Stomach (tissue), 9 donors: Measurements from ENCODE around the gene TBX6. TPM values are rescaled to one million over a fixed set of nuclear protein-coding genes. Genes with fewer than 3 reads are reported as not detected.
A peak's percentile ranks its signal among the peaks of the same experiment; 100 is the strongest.

ENCODE experiments used
- DNase-seq, 2 donors: peaks; one replicate each; pipeline versions ENCODE4 v3.0.0 to v3.0.0-alpha.2; 2013 to 2019
- H3K27ac ChIP-seq, 5 donors: fragments of 200-600 bp in 4 of 5; sonication (generic) in 4 of 5; one replicate each; pipeline ENCODE4 v1.5.1; 2013 to 2019; ENCODE audit warnings: mild to moderate bottlenecking in 1 of 5, moderate library complexity in 1 of 5
- H3K27me3 ChIP-seq, 3 donors: fragments of 200-600 bp; sonication (generic); one replicate each; pipeline ENCODE4 v1.5.1; 2017 to 2019; ENCODE audit warnings: mixed run types in 1 of 3
- H3K36me3 ChIP-seq, 4 donors: fragments of 200-600 bp; sonication (generic); 1 replicate in 3 of 4; 2 replicates in 1 of 4; pipeline ENCODE4 v1.5.1; 2016 to 2019
- H3K4me1 ChIP-seq, 4 donors: fragments of 200-600 bp; sonication (generic); one replicate each; pipeline ENCODE4 v1.5.1; 2016 to 2019
- H3K4me3 ChIP-seq, 4 donors: fragments of 200-600 bp; sonication (generic) in 3 of 4; one replicate each; pipeline ENCODE4 v1.5.1; 2016 to 2019; ENCODE audit warnings: mild to moderate bottlenecking in 1 of 4
- H3K9me3 ChIP-seq, 4 donors: fragments of 200-600 bp; sonication (generic); one replicate each; pipeline ENCODE4 v1.5.1; 2016 to 2019
- EP300 ChIP-seq: sonication (generic); formaldehyde crosslinking; IDR thresholded peaks from one replicate; pipeline ENCODE4 v1.6.1; 2017; ENCODE audit warnings: antibody characterized with exemption
- POLR2A ChIP-seq, 4 donors: fragments of 450-650 bp; IDR thresholded peaks; one replicate each; pipeline ENCODE4 v1.6.1; 2016; ENCODE audit warnings: antibody characterized with exemption in 4 of 4, control low read depth in 2 of 4, mild to moderate bottlenecking in 1 of 4, moderate library complexity in 1 of 4
- POLR2AphosphoS5 ChIP-seq, 3 donors: sonication (generic); formaldehyde crosslinking; IDR thresholded peaks; one replicate each; pipeline ENCODE4 v1.6.1; 2016; ENCODE audit warnings: antibody characterized with exemption in 3 of 3
- WGBS, 5 donors: extraction: QIAGEN DNeasy Blood & Tissue Kit in 3 of 5; methylation state at CpG; one replicate each; pipeline versions ENCODE4 v1.1.5 to v1.1.7; 2013 to 2018; 5-methylcytosine and 5-hydroxymethylcytosine counted together
- intact Hi-C: fragments of 100-400 bp; cut with DNase I; formaldehyde crosslinking; loops from one replicate; pipeline ENCODE4 v1.15.1; 2023; ENCODE audit warnings: low total_unique reads
- polyA plus RNA-seq, 3 donors: library from polyadenylated mRNA; stranded (reverse); fragments of 200-250 nt; gene quantifications; one replicate each; pipeline ENCODE4 v1.2.3, GENCODE V29; 2013
- total RNA-seq, 5 donors: library from RNA; depleted of rRNA; stranded (reverse); fragments of >200 nt; gene quantifications; one replicate each; pipeline versions ENCODE4 v1.1.0 to v1.2.3, GENCODE V29; 2014 to 2016
- TF ChIP-seq, protein P1 (sequence below), 7 experiments: fragments of 450-650 bp in 4 of 7; fragments of 200-600 bp in 3 of 7; sonication (generic) in 3 of 7; IDR thresholded peaks; one replicate each; pipeline ENCODE4 v1.5.1; 2016 to 2019; ENCODE audit warnings: antibody characterized with exemption in 7 of 7, control low read depth in 2 of 7, mild to moderate bottlenecking in 1 of 7
- donor health status: healthy with polysubstance abuse.
- donor health status: Bipolar disorder and iron deficiency.
- donor health status: healthy.

TBX6 gene
- total and polyA plus RNA-seq, 8 donors = 1.1 to 25.0 (median 2.5) TPM; not detected in 3

GRCh38 chr16:30063278-30063892 is 28.3 kb downstream of the TBX6 start:
- TF ChIP-seq POLR2A (IDR thresholded peaks at IDR 0.05) = no peak
- no peak for TF ChIP-seq POLR2AphosphoS5 (IDR thresholded peaks at IDR 0.05)
- no peak for TF ChIP-seq EP300
- TF ChIP-seq, protein P1, sequence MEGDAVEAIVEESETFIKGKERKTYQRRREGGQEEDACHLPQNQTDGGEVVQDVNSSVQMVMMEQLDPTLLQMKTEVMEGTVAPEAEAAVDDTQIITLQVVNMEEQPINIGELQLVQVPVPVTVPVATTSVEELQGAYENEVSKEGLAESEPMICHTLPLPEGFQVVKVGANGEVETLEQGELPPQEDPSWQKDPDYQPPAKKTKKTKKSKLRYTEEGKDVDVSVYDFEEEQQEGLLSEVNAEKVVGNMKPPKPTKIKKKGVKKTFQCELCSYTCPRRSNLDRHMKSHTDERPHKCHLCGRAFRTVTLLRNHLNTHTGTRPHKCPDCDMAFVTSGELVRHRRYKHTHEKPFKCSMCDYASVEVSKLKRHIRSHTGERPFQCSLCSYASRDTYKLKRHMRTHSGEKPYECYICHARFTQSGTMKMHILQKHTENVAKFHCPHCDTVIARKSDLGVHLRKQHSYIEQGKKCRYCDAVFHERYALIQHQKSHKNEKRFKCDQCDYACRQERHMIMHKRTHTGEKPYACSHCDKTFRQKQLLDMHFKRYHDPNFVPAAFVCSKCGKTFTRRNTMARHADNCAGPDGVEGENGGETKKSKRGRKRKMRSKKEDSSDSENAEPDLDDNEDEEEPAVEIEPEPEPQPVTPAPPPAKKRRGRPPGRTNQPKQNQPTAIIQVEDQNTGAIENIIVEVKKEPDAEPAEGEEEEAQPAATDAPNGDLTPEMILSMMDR (IDR thresholded peaks at IDR 0.05) = no peak
- intact Hi-C loops = no loop called here
- DNase-seq = no peak
- Histone ChIP-seq H3K27me3 (no peaks in the 10 kb centered on the region), H3K4me1 (peaks cover 30 to 52% (median 44%) of the 10 kb centered on the region in 4 donors), H3K36me3 (peaks cover 14 to 18% (median 17%) of the 10 kb centered on the region in 4 donors), H3K27ac (peak overlapping the region; percentile 92 to 100 (median 98)), H3K4me3 (peak overlapping the region; percentile 75 to 96 (median 80)), H3K9me3 (no peaks in the 10 kb centered on the region)
- 51 to 61% (median 54%) methylated on average over 7 to 12 of the region's 12 CpGs for WGBS, 5 donors

DNA sequence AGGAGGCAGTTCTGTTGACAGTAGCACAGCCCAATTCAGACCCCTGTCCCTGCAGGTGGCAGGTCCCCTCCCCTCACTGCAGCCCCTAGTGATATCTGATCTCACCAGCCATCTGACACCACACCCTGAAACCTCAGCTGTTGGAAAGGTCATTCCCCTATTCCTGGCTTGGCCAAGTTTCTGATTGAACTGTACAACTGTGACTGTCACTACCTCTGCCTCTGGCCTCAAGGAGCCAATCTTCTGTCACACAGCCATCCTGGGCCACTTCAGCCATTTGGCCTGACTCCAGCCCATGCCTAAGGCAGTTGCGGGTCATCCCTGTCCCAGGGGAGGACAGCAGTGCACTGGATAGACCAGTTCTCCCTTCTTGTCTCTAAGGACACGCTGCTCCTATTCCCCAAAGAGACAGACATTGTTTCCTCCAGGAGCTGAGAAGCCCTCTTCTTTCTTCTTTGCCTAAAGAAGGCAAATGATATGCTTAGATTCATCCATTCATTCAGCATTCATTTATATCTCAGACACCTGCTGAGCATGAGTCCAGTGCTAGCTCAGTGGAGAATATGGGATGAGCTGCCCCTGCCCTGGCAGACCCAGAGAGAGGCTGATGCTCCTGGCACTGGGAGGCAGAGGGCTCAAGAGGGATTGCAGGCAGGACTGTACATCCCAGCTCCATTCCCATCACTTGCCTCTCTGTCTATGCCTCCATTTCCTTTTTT is 30.7 kb downstream of the TBX6 start:
- Histone ChIP-seq H3K4me1 (peaks cover 14 to 32% (median 23%) of the 10 kb centered on the region in 4 donors), H3K27me3 (no peaks in the 10 kb centered on the region), H3K36me3 (no peaks in the 10 kb centered on the region), H3K9me3 (no peaks in the 10 kb centered on the region), H3K27ac (peak overlapping the region in 1 of 5 donors; percentile 22), H3K4me3 (no peak overlapping the region)
- intact Hi-C loops = no loop called here
- TF ChIP-seq, protein P1 (IDR thresholded peaks at IDR 0.05) = no peak
- TF ChIP-seq EP300 = no peak
- TF ChIP-seq POLR2AphosphoS5 (IDR thresholded peaks at IDR 0.05) = no peak
- no peak for TF ChIP-seq POLR2A (IDR thresholded peaks at IDR 0.05)
- DNase-seq = no peak
- WGBS, 5 donors = 54 to 74% (median 59%) methylated on average over 2 of the region's 2 CpGs

DNA sequence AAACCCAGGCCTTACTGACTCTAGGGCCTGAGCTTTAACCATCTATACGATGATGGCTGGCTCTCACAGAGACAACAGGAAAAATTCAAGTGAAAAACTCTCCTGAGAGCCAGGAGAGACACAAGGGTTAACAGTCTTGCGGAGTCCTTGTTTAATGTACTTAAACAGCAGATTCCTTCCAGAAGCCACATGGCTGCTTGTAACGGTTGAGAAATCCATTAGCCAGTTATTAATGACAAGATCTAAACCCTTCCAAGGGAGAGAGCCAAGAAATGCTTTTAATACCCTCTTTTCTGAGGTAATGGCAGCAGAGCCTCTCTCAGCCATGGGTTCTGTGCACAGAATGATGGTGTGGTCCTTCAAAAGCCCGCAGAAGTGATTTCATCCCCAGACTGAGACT is 31.4 kb downstream of the TBX6 start:
- 59 to 78% (median 64%) methylated on average over 4 of the region's 4 CpGs for WGBS, 5 donors
- no peaks in the 10 kb centered on the region for H3K9me3 ChIP-seq
- TF ChIP-seq POLR2A (IDR thresholded peaks at IDR 0.05) (no peak), POLR2AphosphoS5 (IDR thresholded peaks at IDR 0.05) (peak in 2 of 3 donors; percentile 47 to 48)
- H3K4me3 ChIP-seq = no peak overlapping the region
- DNase-seq = peak in 1 of 2 donors; percentile 59
- peaks cover 18 to 37% (median 25%) of the 10 kb centered on the region in 4 donors for H3K4me1 ChIP-seq
- H3K27ac ChIP-seq = peak overlapping the region in 1 of 5 donors; percentile 22
- no peaks in the 10 kb centered on the region for H3K27me3 ChIP-seq
- H3K36me3 ChIP-seq = no peaks in the 10 kb centered on the region
- intact Hi-C loops = no loop called here

DNA sequence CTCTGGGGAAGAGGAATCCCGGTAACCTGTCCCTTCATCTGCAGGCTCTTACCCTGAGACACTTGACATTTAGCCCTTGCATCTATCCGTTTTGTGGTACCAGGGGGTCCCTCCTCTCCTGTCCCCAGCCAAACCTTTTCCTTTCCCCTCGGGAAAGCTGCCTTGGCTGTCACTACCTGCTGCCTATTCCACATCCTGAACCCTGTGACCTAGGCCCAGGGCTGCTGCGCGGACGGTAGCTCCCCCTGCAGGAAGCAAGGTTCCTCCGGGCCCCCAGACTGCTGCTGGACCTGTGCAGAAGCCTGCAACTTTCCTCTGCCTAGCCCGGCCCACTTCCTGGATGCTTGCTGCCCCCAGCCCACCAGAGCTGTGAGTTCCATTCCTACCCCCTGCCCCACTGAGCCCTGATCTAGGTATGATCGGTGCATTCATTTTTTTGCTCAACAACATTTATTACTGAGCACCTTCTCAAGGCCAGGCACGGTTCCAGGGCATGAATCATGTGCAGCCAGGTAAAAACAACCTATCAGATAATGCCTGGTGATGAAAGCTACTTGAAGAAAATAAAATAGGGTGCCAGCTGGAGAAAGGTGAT is 36.7 kb downstream of the TBX6 start:
- Histone ChIP-seq H3K4me3 (no peak overlapping the region), H3K36me3 (no peaks in the 10 kb centered on the region), H3K27ac (peak overlapping the region in 2 of 5 donors; percentile 19 to 26), H3K9me3 (no peaks in the 10 kb centered on the region), H3K27me3 (no peaks in the 10 kb centered on the region), H3K4me1 (peaks cover 23 to 39% (median 31%) of the 10 kb centered on the region in 4 donors)
- TF ChIP-seq EP300 = no peak
- TF ChIP-seq, protein P1 (IDR thresholded peaks at IDR 0.05) = peak in 3 of 7 experiments; percentile 27 to 45 (median 33)
- WGBS, 5 donors = 28 to 36% (median 29%) methylated on average over 9 to 10 of the region's 10 CpGs
- intact Hi-C loops = no loop called here
- DNase-seq = peak; percentile 60 to 77
